ENCODE results near the gene ZBTB46. TPM values are rescaled to one million over a fixed set of nuclear protein-coding genes. Genes with fewer than 3 reads are reported as not detected.
"Not testable (repeated sequence)": the region's sequence is repeated elsewhere in the genome, so short reads cannot be mapped to it uniquely, and the experiment has no call there.

The ZBTB46 gene
- total RNA-seq, 1 donor from 2014 or later: 0.58 TPM

- TF ChIP-seq, protein P1, sequence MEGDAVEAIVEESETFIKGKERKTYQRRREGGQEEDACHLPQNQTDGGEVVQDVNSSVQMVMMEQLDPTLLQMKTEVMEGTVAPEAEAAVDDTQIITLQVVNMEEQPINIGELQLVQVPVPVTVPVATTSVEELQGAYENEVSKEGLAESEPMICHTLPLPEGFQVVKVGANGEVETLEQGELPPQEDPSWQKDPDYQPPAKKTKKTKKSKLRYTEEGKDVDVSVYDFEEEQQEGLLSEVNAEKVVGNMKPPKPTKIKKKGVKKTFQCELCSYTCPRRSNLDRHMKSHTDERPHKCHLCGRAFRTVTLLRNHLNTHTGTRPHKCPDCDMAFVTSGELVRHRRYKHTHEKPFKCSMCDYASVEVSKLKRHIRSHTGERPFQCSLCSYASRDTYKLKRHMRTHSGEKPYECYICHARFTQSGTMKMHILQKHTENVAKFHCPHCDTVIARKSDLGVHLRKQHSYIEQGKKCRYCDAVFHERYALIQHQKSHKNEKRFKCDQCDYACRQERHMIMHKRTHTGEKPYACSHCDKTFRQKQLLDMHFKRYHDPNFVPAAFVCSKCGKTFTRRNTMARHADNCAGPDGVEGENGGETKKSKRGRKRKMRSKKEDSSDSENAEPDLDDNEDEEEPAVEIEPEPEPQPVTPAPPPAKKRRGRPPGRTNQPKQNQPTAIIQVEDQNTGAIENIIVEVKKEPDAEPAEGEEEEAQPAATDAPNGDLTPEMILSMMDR (conservative IDR thresholded peaks at IDR 0.05; ENCODE audit: low read depth, low read length): no peak
- peak overlapping the region; percentile 7 for H3K4me3 ChIP-seq (ENCODE audit: low read depth, low read length)
- no peak for DNase-seq (ENCODE audit: low read depth)
Observed at GRCh38 chr20:63854766-63855362, 23.8 kb upstream of the ZBTB46 start.

DNA sequence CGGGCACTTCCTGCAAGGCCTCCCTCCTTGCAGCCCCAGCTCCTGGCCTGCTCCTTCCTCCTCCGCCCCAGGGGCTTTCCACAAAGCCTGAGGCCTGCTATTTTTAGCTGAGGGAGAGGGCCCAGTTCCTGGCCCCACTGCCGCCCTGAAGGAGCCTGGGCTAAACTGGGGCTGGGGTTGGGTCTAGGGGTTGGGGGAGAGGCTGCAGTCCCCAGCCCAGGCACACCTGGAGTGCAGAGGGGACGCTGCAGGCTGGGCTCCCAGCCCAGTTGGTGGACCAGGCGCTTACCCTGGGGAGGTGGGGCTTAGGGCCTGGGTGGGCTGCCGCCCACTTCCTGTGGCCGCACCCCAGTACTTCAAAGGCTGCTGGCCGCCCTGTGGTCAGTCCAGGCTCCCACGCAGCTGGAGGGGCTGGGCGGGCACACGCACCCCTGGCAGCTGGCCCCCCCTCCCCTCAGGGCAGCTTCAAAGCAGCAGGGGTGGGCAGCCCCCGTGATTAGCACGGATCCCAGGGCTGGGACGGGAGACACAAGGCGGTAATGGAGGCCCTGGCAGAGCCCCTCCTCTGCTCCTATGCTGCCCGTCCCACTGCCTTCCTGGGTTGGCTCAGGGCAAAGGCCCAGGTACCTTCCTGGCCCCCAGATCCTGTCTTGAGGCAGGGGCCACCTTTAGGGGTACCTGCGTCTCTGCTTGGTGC lies 23.2 kb upstream of the ZBTB46 start:
- DNase-seq (ENCODE audit: low read depth): no peak
- H3K4me3 ChIP-seq (ENCODE audit: low read depth, low read length): no peak overlapping the region
- TF ChIP-seq, protein P1 (conservative IDR thresholded peaks at IDR 0.05; ENCODE audit: low read depth, low read length): no peak

DNA sequence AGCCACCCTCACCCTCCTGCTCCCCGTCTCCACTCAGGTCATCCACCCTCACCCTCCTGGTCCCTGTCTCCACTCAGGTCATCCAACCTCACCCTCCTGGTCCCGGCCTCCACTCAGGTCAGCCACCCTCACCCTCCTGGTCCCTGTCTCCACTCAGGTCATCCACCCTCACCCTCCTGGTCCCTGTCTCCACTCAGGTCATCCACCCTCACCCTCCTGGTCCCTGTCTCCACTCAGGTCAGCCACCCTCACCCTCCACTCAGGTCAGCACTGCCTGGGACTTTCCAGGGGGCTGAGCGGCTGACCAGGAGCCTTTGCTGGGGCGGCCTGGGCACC lies 22.6 kb upstream of the ZBTB46 start:
- H3K4me3 ChIP-seq (ENCODE audit: low read depth, low read length); DNase-seq (ENCODE audit: low read depth): not testable (repeated sequence)

GRCh38 chr20:63851548-63851943 lies 20.5 kb upstream of the ZBTB46 start:
- DNase-seq (ENCODE audit: low read depth); H3K4me3 ChIP-seq (ENCODE audit: low read depth, low read length): not testable (repeated sequence)

GRCh38 chr20:63850689-63851547 lies 19.9 kb upstream of the ZBTB46 start:
- no peak for DNase-seq (ENCODE audit: low read depth)
- TF ChIP-seq, protein P1 (conservative IDR thresholded peaks at IDR 0.05; ENCODE audit: low read depth, low read length): no peak
- no peak overlapping the region for H3K4me3 ChIP-seq (ENCODE audit: low read depth, low read length)

DNA sequence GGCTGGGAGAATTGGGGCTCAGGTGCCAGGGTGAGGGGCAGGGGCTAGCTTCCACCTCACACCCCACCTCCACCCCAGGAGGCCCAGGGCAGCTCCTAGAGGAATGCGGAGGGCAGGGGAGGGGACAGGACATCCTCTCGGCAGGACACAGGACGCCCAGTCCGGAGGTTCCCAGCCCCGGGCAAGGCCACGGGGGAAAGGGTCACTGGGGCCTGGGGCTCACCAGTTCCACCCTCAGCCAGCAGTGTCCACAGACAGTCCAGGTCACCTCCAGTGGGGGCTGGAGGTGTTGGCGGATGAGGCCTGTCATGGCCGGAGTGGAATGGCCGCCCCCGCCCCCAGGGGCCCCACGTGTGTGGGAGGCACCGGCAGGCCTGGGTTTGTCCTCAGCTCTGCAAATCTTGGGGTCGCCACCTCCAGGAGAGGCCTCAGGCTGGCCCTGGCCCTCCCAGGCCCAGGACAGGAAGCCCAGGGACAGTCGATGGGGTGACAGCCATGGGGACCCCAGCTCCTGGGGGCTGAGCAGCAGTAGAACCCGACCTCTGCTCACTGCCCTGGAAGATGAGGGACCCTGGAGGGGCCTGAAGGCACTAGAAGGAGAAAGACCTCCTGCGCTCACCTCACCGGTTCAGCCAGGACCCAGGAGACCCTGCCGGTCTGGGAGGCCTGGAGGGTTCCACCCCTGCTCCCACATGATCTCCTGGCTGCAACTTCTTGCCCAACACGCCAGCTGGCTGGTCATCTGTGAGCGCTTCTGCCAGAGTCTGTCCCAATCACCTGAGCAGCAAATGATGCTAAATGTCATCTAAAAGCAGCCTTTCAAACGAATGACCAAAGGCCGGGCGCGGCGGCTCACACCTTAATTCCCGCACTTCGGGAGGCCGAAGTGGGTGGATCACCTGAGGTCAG lies 17.2 kb upstream of the ZBTB46 start:
- H3K4me3 ChIP-seq (ENCODE audit: low read depth, low read length): no peak overlapping the region
- no peak for DNase-seq (ENCODE audit: low read depth)
- TF ChIP-seq, protein P1 (conservative IDR thresholded peaks at IDR 0.05; ENCODE audit: low read depth, low read length): no peak

DNA sequence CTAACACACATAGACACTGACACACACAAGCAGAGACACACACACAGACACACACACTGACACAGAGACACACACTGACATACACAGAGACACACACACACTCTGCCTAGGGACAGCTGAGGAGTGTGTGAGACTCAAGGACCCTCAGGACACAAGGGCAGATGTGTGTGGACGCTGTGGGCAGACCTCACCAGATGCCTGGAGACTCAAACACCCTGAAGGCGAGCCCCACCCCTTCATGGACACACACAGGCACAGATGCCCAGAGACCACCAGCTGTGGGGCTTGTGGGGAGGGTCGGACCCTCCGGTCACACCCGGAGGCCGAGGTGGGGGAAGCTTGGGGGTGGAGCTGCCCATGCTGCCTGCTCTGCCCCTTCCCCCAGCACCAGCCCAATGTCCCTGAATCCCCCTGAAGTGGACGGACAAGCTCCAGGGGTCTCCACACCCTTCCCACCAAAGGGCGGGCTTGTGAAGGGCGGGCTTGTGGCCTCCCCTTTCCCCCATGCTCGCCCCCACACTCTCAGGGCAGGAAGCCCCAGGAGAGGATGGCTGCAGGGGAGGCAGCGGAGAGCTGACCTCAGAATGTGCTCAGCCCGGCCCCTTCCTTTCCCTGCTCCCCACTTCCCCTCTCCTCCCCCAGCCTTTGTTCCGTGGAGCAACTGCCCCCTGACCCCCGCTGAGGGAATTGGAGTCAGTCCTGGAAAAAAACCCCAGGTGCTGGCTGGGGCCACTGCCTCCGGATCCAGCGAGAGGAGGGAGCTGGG lies 16.4 kb upstream of the ZBTB46 start:
- DNase-seq (ENCODE audit: low read depth): no peak
- H3K4me3 ChIP-seq (ENCODE audit: low read depth, low read length): no peak overlapping the region
- TF ChIP-seq, protein P1 (conservative IDR thresholded peaks at IDR 0.05; ENCODE audit: low read depth, low read length): no peak

Data from epithelial cell of proximal tubule (primary cell).